EH (cell line): ENCODE results near the gene NOXO1.

Experiments used
- DNase-seq: peaks from one replicate; pipeline ENCODE4 v3.0.0-alpha.2; 2015; ENCODE audit warnings: low read depth

Gene NOXO1

GRCh38 chr16:1979271-1980029 lies 1.8 kb downstream of the NOXO1 start:
- DNase-seq, result no peak

- no peak for DNase-seq
These were observed 2.7 kb downstream of the NOXO1 start for GRCh38 chr16:1978476-1979120.

DNA sequence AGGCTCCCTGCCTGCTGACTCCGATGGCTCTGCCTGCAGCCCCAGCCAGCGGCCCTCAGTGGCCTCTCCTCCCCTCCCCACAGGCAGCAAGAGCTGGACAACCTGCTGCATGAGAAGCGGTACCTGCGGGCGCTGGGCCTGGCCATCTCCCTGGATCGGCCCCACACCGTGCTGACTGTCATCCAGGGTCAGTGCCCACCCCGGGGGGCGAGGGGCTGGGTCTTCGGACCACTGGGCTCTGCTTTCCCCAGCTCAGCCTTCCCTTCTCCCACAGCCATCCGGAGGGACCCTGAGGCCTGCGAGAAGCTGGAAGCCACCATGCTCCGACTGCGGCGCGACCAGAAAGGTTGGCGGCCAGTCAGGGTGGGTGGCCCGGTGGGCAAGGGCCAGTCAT lies 3.4 kb downstream of the NOXO1 start:
- no peak for DNase-seq

DNA sequence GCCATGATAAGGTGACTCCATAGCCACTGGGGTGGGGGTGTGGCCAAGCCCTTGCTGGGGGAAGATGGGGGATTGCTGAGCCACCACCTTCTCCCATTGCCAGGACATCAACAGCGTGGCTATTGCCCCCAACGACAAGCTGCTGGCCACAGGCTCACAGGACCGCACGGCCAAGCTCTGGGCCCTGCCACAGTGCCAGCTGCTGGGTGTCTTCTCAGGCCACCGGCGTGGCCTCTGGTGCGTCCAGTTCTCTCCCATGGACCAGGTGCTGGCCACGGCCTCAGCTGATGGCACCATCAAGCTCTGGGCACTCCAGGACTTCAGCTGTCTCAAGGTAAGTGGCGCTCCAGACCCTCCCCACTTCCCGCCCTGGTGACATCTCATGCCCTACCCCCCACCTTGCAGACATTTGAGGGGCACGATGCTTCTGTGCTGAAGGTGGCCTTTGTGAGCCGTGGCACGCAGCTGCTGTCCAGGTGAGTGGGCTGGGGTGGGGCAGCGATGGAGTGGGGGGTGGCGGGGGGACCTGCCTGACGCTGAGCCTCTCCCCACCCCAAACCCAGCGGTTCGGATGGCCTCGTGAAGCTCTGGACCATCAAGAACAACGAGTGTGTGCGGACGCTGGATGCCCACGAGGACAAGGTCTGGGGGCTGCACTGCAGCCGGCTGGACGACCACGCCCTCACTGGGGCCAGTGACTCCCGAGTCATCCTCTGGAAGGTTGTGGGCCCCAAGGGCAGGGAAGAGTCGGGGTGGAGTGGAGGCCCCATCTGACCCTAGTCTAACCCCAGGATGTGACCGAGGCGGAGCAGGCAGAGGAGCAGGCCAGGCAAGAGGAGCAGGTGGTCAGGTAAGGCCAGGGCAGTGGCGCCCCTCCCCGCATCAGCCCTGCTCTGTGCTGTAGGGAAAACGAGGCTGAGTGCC lies 4.1 kb downstream of the NOXO1 start:
- no peak for DNase-seq

- DNase-seq, result no peak
These were observed 5.1 kb downstream of the NOXO1 start for GRCh38 chr16:1976216-1976520.

DNA sequence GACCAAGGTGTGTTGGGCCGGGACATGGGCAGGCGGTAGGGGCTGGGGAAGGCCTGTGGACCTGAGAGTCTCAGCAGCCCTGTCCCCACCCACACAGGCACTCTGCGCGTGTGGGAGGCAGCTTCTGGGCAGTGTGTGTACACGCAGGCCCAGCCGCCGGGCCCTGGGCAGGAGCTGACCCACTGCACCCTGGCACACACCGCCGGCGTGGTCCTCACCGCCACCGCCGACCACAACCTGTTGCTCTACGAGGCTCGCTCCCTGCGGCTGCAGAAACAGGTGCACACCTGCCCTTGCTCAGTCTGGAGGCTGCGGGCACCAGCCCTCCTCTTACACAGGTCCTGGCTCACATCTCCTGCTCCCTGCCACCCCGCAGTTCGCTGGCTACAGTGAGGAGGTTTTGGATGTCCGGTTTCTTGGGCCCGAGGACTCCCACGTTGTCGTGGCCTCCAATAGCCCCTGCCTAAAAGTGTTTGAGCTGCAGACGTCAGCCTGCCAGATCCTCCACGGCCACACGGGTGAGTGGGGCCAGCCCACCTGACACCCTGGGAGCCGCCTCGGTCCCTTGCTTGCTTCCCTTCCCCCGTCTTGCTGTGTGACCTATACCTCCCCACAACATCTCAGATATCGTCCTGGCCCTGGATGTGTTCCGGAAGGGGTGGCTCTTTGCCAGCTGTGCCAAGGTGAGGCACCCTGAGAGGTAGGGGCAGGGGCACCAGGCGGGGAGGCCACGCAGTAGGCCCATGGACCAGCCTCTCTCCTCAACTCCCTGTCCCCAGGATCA lies 5.6 kb downstream of the NOXO1 start:
- DNase-seq, result no peak

GRCh38 chr16:1974157-1975070 lies 6.9 kb downstream of the NOXO1 start:
- DNase-seq, result no peak

DNA sequence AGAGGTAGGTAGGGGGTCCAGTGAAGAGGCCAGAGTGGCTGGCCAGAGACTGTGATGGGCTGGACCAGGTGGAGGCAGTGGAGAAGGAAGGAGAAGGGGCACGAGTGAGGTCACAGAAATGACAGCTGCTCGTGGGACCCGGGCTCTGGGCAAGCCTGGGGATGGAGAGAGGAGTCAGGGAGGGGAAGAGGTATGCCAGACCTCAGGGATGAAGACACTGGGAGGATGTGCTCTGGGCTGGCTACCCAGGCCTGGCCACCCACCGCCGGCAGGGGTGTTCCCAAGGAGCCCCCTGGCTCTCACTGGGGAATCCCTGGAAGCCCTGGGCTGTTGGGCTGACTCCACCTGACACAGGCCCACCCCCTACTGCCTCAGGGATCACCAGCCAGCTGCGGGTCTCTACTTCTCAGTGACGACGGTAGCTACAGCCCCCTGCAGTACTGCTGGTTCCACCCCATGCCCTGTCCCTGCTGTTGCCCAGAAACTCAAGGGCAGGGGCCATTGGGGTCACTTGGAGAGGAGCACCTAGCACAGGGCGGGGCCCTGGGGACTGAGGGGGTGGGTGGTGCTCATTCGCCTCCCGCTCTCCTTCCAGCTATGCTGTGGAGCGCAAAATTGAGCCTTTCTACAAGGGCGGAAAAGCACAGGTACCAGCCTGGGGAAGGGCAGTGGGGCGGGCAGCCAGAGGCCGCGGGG lies 7.7 kb downstream of the NOXO1 start:
- no peak for DNase-seq

DNA sequence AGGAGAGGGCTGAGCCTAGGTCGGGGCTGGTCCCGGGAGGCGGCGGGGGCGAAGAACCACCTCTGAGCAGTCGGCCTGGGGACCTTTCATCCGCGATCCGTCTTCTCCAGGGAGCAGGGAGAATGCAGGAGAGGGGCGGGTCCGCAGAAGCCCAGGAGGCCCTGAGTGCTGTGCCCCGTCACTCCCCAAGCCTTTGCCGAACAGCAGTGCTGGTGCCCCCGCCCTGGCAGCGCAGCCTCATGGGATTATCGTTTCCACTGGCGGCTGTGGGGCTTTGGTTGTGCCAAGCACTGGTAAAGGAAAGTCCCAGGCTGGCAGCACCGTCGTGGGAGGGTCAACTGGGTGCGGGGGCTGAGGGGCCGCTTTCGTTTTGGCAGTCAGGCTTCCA lies 8.8 kb downstream of the NOXO1 start:
- DNase-seq, result no peak

DNA sequence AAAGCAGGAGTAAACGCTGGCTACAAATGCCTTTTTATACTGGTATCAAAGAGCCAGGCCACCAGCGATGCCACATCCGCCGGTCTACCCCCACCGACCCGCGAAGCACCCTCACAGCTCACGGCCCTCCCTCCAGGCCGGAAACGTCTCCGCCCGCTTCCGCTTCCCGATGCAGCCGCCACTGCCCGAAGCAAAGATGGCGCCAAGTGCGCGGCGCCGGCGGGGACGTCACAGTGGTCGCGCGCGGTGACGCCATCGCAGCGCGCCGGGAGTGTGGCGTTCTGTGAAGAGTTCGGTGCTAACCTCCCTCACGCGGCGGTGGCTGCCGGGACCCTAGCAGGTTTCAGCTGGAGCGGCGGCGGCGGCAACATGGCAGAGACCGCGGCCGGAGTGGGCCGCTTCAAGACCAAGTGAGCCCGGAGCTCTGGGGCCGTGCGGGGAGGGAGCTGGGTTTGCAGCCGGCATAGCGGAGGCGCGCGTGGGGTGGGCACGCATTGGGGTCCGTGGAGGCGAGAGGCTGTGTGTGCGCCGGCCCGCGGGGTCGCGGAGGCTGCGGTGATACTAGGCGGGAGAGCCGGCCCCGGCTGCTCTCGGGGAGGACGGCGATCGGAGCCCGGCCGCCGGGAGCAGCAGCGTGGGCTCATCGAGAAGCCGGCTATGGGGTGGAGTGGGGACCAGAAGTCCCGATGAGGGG lies 9.3 kb downstream of the NOXO1 start, which contains the start of gene TBL3:
Gene TBL3 (plus strand): TSS at position 258 of the 694 bp plus-strand sequence. CDS start 112 bp downstream, at position 370.
- peak; percentile 94 for DNase-seq

DNA sequence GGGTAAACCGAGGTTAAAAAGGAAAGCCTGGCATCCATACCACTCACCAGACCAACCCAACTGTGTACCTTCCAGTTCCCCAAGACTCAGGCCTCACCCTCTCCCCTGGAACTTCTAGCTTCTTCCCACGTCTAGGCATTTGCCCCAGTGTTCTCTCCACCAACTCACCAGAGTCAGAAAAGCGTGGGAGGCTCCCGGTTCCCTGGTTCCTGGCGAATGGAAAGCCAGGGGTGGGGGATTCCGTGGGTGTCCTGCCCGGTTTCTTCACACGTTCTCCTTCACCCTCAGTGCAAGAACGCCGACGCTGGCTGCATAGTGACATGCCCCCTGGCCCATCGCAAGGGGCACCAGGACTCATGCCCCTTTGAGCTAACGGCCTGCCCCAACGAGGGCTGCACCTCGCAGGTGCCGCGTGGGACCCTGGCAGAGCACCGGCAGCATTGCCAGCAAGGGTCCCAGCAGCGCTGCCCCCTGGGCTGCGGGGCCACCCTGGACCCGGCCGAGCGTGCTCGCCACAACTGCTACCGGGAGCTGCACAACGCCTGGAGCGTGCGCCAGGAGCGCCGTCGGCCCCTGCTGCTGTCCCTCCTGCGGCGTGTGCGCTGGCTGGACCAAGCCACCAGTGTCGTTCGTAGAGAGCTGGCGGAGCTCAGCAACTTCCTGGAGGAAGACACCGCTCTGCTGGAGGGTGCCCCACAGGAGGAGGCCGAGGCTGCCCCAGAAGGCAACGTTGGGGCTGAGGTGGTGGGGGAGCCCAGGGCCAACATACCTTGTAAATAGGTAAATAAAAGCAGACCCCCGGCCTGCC lies 12.9 kb downstream of the NOXO1 start:
- DNase-seq, result no peak

GRCh38 chr16:1966460-1966859 lies 14.8 kb downstream of the NOXO1 start, which contains the start of gene RNF151:
Gene RNF151 (plus strand): TSS chr16:1966856. CDS start chr16:1966882, 26 bp downstream.
- no peak for DNase-seq

DNA sequence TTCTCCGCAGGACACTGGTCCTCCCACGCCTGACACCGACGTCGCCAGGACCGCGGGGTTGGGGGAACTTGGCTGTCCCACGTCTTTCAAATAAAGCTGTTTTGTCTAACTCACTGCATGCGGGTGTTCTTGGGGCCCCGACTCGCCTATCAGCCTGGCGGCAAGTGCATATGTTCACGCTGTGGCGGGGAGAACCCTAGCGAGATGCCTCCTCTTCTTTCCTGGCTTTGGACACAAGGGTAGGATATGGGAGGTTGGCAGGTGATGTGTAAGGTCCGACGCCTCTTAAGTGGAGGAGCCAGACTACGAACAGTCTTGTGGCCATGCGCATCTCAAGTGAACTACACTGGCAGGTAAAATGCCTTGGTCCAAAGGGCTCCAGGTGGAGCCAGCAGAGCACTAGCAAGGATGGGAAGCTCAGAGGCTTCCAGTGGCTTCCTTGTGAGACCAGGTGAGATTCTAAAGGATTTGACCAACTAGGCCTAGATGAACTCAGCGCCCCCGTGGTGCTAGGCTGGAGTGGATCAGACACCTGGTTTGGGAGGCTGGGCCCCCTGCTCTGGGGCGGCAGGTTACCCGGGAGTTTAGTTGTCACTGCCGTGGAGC lies 15.8 kb downstream of the NOXO1 start:
- DNase-seq, result no peak

- peak; percentile 99 for DNase-seq
These were observed 16.5 kb downstream of the NOXO1 start, which contains the start of gene RPS2 for GRCh38 chr16:1964506-1965395. Gene RPS2 (minus strand): TSS chr16:1964826. CDS start chr16:1964625, 201 bp downstream.

DNA sequence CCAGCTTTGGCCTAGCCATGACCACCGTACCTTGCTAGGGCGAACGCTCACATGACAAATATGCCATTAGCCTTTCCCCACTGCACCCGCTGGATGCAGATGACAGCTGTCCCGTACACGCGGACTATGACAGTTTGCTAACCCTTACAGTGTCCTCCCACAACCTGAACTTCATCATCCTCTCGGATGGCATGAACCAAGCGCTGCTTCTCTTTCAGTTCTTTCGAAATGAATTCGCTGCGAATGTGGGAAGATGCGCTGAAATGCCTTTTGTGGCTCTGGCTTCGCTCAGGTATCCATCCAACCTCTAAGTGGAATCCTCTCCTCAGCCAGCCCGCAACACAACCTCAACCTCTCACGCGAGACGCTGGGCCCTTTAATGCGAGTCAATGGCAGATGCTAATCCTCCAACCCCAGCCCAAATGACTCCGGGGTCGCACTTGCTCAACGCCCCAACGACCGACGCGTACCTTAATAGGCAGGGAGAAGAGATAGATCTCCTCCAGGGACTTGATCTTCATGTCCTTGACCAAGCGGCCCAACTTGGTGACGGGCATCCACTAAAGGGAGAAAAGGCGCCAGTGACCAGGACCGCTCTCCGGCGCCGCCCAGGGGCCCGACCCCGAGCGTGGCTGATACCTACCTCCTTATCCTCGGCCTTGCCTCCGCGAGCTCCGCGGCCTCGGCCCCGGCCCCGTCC lies 17.3 kb downstream of the NOXO1 start:
- peak; percentile 48 for DNase-seq
